Progenitor cell of endocrine pancreas (in vitro differentiated cells): Measurements from ENCODE around the gene TXNRD3. TPM values are rescaled to one million over a fixed set of nuclear protein-coding genes. Genes with fewer than 3 reads are reported as not detected.

Experiments
- DNase-seq: peaks from one replicate; pipeline ENCODE4 v3.0.0; 2021; ENCODE audit warnings: low spot score; ENCODE audit not compliant: unreplicated experiment
- H3K27ac Mint-ChIP-seq: 2 replicates; pipeline ENCODE4 v1.8.0; 2021; ENCODE audit warnings: mild to moderate bottlenecking, moderate library complexity, mixed read lengths
- H3K27me3 Mint-ChIP-seq: 2 replicates; pipeline ENCODE4 v1.8.0; 2021; ENCODE audit warnings: mixed read lengths
- H3K36me3 Mint-ChIP-seq: 2 replicates; pipeline ENCODE4 v1.8.0; 2022; ENCODE audit warnings: mixed read lengths; ENCODE audit not compliant: insufficient read depth
- H3K4me1 Mint-ChIP-seq: 2 replicates; pipeline ENCODE4 v1.8.0; 2021; ENCODE audit warnings: low read depth, mixed read lengths
- H3K4me3 Mint-ChIP-seq: 2 replicates; pipeline ENCODE4 v1.8.0; 2021; ENCODE audit warnings: low read depth, mild to moderate bottlenecking, moderate library complexity, mixed read lengths
- H3K9me3 Mint-ChIP-seq: 2 replicates; pipeline ENCODE4 v1.8.0; 2021; ENCODE audit warnings: low read depth, mixed read lengths
- total RNA-seq: library from RNA; stranded (reverse); gene quantifications from 2 replicates; pipeline ENCODE4 v1.2.1, GENCODE V29; 2021
- TF ChIP-seq, protein P1 (sequence below): fragments of 200-600 bp; sonication (generic); IDR thresholded peaks from one replicate; pipeline ENCODE4 v1.5.0; 2021; ENCODE audit warnings: antibody characterized with exemption, mild to moderate bottlenecking; ENCODE audit not compliant: unreplicated experiment

TXNRD3 gene
- total RNA-seq, 1 donor from 2014 or later = 12.9 TPM

- H3K36me3 Mint-ChIP-seq = no peaks in the 10 kb centered on the region
- no peak for DNase-seq
- no peak overlapping the region for H3K4me3 Mint-ChIP-seq
- TF ChIP-seq, protein P1, sequence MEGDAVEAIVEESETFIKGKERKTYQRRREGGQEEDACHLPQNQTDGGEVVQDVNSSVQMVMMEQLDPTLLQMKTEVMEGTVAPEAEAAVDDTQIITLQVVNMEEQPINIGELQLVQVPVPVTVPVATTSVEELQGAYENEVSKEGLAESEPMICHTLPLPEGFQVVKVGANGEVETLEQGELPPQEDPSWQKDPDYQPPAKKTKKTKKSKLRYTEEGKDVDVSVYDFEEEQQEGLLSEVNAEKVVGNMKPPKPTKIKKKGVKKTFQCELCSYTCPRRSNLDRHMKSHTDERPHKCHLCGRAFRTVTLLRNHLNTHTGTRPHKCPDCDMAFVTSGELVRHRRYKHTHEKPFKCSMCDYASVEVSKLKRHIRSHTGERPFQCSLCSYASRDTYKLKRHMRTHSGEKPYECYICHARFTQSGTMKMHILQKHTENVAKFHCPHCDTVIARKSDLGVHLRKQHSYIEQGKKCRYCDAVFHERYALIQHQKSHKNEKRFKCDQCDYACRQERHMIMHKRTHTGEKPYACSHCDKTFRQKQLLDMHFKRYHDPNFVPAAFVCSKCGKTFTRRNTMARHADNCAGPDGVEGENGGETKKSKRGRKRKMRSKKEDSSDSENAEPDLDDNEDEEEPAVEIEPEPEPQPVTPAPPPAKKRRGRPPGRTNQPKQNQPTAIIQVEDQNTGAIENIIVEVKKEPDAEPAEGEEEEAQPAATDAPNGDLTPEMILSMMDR = no peak
- H3K4me1 Mint-ChIP-seq = no peaks in the 10 kb centered on the region
- H3K27me3 Mint-ChIP-seq = peaks cover 20% of the 10 kb centered on the region
- H3K9me3 Mint-ChIP-seq = peaks cover 2% of the 10 kb centered on the region
- no peak overlapping the region for H3K27ac Mint-ChIP-seq
Measured at GRCh38 chr3:126672340-126672739, 17.4 kb upstream of the TXNRD3 start.

- Mint-ChIP-seq H3K4me3 (no peak overlapping the region), H3K27ac (no peak overlapping the region), H3K27me3 (peaks cover 12% of the 10 kb centered on the region), H3K9me3 (peaks cover 2% of the 10 kb centered on the region), H3K4me1 (no peaks in the 10 kb centered on the region), H3K36me3 (no peaks in the 10 kb centered on the region)
- DNase-seq = no peak
- TF ChIP-seq, protein P1 = no peak
Measured at GRCh38 chr3:126671521-126671920, 16.6 kb upstream of the TXNRD3 start.

DNA sequence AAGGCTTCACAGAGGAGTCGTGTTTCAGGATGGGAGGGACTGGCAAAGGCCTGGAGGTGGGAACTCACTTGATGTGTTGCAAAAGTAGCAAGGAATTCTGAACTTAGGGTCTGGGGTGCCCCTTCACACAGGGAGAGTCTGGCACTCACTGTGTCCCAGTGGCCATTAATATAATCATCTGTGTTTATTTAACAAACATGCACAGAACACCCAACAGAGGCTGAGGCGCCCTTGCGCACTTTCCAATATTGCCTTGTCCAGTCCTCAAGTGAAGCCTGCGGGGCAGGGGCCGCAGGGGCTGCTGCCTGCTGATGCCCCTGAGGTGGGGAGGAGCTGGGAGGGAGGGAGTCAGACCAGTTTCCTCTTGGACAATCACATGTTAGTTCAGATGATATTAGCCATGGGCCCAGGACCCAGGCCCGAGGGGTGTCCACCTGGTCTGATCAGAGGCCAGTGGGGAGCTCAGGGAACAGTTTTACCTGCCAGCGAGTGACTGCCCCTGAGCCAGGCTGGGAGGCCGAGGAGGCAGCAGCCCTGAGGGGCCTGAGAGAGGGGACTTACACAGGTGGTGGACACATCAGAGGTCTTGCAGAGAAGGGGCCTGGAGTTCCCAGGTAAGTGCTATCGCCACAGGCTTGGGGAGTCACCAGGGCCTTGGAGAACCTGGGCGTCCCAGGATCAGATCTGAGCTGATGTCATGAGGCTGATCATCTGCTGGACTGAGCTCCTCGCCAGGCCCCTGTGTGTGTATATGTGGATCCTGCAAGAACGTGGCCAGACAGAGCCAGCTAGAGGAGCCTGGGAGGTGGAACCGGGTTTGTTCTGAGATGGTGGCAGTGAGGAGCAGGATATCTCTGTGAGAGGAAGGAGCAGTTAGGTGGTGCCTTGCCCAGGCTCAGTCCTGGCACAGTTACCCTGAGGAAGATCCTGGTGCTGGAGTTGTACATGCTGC lies 13.8 kb upstream of the TXNRD3 start:
- Mint-ChIP-seq H3K27ac (no peak overlapping the region), H3K4me3 (no peak overlapping the region), H3K27me3 (peaks cover 13% of the 10 kb centered on the region), H3K9me3 (peaks cover under 1% of the 10 kb centered on the region), H3K4me1 (no peaks in the 10 kb centered on the region), H3K36me3 (no peaks in the 10 kb centered on the region)
- TF ChIP-seq, protein P1 = no peak
- DNase-seq = no peak

GRCh38 chr3:126667631-126668449 lies 12.9 kb upstream of the TXNRD3 start:
- Mint-ChIP-seq H3K4me3 (no peak overlapping the region), H3K9me3 (no peaks in the 10 kb centered on the region), H3K36me3 (no peaks in the 10 kb centered on the region), H3K4me1 (no peaks in the 10 kb centered on the region), H3K27ac (no peak overlapping the region), H3K27me3 (peaks cover 16% of the 10 kb centered on the region)
- TF ChIP-seq, protein P1 = no peak
- DNase-seq = no peak
